ENCODE results near the gene ZNF727.

DNA sequence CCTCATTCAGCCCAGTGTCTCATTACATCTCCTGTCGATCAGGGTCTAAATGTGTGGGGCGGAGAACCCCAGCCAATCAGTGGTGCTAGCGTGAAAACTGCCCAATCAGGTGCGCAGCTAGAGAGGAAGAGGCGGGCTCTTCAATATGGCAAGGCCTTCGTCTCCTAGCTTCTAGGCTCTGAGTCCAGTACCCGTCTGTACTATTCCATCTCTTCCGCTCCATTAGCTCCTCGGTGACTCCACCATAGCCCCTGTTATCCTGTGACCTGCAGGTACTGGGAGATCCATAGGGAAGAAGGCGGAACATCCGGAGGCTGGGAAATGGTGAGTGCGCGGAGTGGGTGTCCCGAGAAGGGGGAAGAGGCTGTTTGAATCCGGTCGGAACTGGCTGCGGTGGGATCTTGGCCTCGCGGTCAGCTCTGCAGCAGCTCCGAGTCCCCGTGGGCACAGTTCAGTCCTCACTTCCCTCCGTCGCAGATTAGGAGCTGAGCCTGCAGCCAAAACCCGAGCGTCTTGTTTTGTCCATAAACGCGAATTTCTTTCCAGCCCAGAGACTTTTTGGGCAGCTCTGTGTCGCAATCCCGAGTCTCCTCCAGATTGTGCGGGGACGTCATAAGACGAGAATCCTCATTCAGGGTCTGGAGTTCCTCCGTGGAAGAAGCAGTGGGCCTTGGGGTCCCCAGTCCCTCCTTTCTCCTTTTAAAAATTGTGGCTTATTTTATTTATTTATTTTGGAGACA is at the start of gene ZNF727:
- TF ChIP-seq CTCF (IDR thresholded peaks at IDR 0.05) (no peak), ZFX (IDR thresholded peaks at IDR 0.05; ENCODE audit: borderline replicate concordance) (no peak)

Data from 22Rv1 (cell line).